Activated CD8-positive, alpha-beta memory T cell treated with anti-CD3 and anti-CD28 coated beads for 24 hours (primary cell): ENCODE measurements around the gene WIF1.

Experiments
- DNase-seq: peaks from one replicate; pipeline ENCODE4 v3.0.0-alpha.2; 2020

WIF1 gene

DNA sequence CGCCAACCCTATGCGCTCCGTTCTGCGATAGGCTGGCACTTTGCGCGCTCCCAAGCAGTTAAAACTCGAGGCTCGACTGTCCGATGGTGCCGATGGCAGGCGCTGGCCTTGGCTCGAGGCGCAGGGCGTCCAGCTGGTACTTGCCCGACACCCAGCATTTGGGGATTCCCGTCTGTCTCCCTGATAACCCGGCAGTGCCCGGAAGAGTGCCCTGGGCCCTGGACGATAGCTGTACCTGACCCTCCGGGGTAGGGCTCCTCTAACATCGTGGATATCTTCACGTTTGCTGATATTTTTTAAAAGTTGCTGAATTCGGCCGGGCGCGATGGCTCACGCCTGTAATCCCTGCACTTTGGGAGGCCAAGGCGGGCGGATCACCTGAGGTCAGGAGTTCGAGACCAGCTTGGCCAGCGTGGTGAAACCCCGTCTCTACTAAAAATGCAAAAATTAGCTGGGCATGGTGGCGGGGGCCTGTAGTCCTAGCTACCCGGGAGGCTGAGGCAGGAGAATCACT lies 908 bp upstream of the WIF1 start:
- no peak for DNase-seq

- no peak for DNase-seq
Observed at GRCh38 chr12:65119063-65119462, 2.0 kb downstream of the WIF1 start.

DNA sequence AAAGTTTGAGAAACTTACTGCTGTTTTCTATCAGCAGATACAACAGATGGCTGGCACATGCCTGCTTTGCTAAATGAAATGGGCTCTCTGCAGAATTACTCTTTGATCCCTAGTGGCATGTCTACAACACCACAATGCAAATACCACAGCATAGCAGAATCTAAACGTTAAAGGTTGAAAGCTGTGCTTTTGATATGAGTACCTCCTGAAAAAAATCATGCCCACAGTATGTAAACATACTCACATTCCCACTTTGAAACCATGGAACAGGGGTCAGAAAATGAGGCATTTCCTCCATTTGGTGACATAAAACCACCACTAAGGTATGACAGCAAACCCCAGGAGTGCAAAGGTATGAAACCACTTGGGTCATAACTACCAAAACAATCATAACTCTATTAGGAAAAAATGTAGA lies 7.5 kb downstream of the WIF1 start:
- DNase-seq, result no peak

DNA sequence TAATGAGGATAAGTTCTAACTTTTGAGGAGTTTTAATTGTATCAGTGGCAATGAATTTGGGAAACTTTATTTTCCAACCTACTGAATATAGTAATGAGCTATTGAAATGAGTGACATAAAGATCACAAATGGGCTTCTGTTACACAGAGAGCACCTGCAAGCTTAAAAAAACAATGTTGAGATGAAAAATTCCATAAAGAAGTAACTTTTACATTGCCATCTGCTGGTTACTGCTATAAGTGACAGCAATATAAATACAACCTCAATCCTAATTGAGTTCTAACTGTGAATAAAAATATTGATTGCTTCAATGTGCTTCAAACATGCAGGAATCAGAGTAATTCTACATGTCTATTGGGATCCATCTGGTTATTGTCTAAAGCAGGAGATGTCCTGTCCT lies 14.2 kb downstream of the WIF1 start:
- DNase-seq, result no peak

GRCh38 chr12:65100140-65100539 lies 21.0 kb downstream of the WIF1 start:
- DNase-seq, result no peak

DNA sequence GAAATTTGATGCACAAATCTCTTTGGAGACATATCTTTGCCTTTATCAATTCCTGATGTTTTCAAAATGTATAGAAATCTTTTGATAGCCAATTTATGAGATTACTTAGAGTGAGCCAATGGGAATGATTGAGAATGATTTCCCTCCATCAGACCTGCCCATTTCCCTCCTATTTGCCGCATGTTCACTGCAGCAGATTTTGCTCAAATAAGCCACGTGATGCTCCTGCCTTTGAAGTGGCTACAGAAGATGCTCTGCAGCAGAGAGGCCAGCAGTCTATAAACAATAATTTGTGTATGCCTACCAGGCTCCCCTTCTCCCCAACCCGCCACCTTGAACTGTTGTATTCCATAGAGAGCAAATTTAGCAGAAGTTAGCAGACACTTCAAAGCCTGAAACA lies 21.9 kb downstream of the WIF1 start:
- DNase-seq, result no peak

DNA sequence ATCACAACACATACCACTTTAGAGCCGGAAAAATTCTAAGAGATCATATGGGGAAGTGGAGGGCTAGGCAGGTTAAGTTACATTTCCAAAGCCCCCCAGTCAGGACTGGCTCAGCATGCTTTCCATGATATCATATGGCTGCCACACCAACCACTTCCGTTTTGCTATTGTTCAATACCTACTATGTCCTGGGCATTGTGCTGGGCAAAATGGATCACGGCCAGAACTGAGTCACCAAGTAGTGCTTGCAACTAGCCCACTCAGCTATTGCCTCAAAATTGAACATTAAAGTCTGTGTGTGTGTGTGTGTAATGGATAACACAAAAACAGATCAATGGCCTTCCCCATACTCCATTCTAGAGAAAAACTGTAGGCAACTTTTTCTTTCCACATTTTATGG lies 22.7 kb downstream of the WIF1 start:
- no peak for DNase-seq

GRCh38 chr12:65094722-65095121 lies 26.4 kb downstream of the WIF1 start:
- no peak for DNase-seq

DNA sequence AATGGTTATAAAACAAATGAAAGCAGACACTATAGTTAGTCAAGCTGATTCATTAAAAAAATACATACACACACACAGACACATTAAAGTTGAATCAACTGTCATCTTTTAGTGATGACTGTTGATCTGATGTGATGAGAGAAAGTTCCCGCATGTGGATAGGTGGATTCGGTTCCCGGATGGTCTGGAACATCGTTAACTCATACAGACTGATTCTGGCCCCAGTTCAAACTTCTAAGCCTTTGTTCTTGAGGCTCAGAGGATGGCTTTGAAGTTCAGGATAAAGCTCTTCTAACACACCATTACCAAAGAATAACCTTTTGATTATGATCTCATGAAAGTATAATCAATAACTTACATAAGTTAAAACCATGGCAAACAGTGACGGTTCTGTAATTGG lies 27.5 kb downstream of the WIF1 start:
- DNase-seq, result no peak

GRCh38 chr12:65090461-65090860 lies 30.6 kb downstream of the WIF1 start:
- DNase-seq, result no peak

DNA sequence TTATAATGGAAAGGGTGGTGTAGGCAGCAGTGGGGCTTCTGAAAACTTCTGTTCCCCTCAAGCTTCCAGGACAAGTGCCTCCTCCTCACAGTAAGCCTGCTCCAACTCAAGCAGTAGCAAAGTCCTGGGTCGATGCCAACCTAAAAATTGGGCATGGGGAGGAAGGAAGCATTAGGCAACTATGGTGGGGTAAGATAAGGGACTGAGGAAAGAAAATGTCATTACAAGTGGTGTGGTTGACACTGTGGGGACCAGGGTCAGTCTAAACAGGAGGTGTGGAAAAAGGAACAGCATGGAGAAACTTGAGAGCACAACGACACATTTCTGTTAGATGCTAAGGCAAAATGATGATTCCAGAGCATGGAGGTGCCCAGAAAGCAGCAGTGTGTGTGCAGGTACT lies 34.9 kb downstream of the WIF1 start:
- DNase-seq, result no peak

DNA sequence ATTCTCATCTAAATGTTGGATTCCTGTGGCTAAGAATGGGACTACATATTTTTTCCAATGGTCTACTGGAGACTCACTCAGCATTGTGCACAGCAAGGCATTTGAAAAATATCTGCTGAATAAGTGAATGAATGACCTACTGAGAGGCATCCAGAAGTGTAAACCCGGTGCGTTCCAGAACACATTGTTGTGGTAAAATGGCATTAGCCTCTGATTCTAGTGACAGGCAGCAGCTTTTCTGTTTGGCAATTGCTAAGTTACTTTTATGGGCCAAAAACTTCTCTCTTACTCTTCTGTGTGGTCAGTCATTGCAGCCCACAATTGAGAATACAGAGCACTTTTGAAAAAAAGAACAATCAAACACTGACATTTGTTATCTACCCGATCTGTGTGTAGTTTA lies 36.5 kb downstream of the WIF1 start:
- DNase-seq, result no peak

DNA sequence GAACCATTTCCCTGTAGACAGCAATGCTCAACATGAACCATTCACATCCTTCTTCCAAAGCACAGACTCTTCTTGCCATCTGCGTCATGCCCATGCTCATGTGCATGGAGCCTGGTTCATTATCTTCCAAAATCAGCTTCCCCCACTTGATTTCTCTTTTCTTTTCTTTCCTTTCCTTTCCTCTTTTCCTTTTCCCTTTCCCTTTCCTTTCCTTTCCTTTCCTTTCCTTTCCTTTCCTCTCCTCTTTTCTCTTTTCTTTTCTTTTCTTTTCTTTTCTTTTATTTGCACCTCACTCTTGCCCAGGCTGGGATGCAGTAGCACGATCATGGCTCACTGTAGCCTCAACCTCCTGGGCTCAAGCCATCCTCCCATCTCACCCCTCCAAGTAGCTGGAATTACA lies 37.5 kb downstream of the WIF1 start:
- no peak for DNase-seq

DNA sequence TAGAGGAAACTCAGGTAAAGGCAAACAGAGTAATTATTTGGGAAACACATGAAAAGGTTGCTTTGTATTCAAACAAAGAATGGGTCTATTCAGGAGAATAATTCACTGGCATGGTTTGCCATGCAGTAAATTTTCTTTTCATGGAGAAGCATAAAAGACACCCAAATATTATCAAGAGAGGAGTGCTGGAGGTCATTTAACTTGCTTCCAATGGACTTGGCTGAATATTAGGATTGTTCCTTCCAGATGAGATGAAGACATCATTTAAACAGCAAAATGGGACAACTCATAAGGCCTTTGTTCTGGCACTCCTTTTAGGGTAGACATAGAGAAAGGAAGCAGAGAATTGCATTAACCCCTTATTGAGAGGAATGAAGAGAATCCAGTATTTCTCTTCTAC lies 38.7 kb downstream of the WIF1 start:
- DNase-seq, result no peak

GRCh38 chr12:65081496-65081895 lies 39.6 kb downstream of the WIF1 start:
- no peak for DNase-seq

- no peak for DNase-seq
Observed at GRCh38 chr12:65074932-65075331, 46.2 kb downstream of the WIF1 start.

DNA sequence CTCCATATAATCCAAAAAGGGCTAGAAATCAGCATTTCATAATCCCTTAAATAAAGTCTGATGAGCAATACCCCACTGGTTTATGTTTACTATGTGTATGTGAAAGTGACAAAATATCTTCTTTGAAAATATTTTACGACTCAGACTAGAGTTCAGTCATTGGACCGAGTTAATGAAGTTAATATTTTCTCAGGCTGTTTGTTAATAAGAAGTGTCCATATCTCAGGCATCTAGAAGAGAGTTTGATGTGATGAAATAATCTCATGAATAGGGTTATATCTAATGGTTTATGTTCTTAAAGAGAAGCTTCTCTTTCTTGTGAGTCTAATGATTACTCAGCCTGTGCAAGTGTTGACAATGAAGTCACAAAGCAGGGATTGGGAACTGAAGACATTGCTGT lies 51.8 kb downstream of the WIF1 start:
- no peak for DNase-seq

- no peak for DNase-seq
Observed at GRCh38 chr12:65067383-65067782, 53.7 kb downstream of the WIF1 start.

GRCh38 chr12:65055859-65056258 lies 65.2 kb downstream of the WIF1 start:
- DNase-seq, result no peak

DNA sequence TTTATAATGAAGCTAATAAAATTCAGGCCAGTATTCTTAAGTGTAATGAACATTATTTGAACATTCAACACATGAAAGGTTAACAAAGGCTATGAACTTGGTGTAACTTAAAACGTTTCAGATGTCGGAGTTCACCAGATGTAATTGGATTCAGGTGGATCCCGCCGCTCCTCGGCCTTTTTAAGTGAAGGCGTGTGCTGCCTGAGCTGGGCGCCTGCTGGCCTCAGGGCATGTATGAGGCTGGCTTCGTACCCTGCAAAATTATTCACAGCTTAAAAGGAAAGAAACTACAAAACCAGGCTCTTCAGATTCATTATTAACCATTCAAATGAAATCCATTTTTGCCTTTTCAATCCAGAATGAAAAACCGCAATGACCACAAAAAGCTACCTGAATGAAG lies 69.9 kb downstream of the WIF1 start:
- DNase-seq, result no peak

DNA sequence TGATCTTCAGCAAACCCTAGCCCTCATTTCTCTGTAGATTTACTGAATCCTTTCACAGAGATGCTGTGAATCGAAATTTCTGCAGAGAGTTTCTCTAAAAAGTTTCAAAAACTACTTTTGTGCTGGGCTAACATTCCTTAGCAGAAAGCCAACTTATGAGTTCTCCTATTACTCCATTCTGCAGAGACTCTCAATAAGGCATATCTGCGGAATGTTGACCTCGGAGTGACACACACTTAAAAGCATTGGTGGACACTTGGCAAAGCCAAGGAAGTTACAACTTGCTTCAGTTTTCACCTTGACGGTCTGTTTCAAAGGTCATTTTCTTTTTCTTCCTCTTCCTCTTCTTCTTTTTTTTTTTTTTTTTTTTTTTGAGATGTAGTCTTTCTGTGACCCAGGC lies 75.8 kb downstream of the WIF1 start:
- no peak for DNase-seq

GRCh38 chr12:65039301-65039700 lies 81.8 kb downstream of the WIF1 start:
- DNase-seq, result no peak

DNA sequence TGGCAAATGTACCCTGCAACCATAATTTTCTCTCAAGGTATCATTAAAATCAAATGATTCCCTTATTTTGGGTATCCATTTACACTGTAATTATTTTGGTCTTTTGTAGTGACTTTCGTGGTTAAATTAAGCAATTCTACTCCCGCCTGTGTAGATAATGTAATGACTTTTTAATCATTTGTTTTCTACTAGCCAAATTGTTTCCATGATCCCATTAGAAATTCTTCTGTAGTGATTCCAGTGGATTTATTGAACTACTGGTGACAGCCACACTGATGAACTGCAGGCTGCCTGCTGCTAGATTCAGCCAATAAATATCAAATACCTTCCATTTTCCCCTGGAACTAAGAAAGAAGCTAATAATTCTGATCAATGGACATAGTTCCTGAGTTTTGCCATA lies 96.0 kb downstream of the WIF1 start:
- no peak for DNase-seq

GRCh38 chr12:65023485-65023884 lies 97.6 kb downstream of the WIF1 start:
- no peak for DNase-seq

- DNase-seq, result no peak
Observed at GRCh38 chr12:65022960-65023359, 98.1 kb downstream of the WIF1 start.

DNA sequence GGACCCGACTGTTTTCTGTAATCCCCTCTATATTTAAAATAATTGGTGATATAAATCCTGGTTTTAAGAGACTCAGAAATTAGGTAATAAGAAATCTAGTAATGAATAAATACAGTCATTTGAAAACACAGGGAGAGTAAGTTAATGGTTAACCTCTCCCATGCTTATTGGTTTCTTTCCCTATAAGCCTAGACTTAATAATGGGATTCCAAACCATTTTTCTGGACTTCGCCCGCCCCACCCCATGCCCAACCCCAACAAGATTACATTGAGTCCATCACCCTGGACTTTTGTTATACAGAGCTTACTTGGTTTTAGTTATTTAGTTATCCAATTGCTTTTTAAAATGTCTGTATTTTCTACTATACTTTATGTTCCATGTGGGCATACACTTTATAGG lies 98.7 kb downstream of the WIF1 start:
- no peak for DNase-seq
